GM12874 (cell line): ENCODE data around the gene GRB7.

Experiments
- TF ChIP-seq, protein P1 (sequence below): IDR thresholded peaks from 2 replicates; pipeline ENCODE4 v1.5.1; 2011; ENCODE audit warnings: low read depth, mild to moderate bottlenecking, control low read depth, low read length, moderate library complexity; ENCODE audit not compliant: insufficient read depth

GRB7 gene

DNA sequence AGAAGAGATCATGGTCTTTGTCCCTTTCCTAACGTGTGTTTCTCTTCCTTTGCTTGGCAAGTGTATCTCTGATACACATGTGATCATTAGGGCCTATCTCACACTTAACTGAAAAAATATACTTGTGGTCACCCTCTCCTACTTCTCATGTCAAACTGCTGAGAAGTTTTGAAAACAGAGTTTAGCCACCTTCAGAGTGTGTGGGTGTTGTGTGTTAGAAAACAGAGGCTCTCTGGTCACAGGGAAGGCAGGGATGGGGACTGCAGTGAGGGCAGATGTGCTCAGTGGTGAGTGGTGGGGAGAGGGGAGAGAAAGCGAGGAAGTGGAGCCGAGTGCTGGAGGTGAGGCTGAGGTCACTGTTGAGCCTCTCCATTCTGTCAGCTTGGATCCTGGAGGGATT is 29.4 kb downstream of the GRB7 start:
- TF ChIP-seq, protein P1, sequence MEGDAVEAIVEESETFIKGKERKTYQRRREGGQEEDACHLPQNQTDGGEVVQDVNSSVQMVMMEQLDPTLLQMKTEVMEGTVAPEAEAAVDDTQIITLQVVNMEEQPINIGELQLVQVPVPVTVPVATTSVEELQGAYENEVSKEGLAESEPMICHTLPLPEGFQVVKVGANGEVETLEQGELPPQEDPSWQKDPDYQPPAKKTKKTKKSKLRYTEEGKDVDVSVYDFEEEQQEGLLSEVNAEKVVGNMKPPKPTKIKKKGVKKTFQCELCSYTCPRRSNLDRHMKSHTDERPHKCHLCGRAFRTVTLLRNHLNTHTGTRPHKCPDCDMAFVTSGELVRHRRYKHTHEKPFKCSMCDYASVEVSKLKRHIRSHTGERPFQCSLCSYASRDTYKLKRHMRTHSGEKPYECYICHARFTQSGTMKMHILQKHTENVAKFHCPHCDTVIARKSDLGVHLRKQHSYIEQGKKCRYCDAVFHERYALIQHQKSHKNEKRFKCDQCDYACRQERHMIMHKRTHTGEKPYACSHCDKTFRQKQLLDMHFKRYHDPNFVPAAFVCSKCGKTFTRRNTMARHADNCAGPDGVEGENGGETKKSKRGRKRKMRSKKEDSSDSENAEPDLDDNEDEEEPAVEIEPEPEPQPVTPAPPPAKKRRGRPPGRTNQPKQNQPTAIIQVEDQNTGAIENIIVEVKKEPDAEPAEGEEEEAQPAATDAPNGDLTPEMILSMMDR = no peak

DNA sequence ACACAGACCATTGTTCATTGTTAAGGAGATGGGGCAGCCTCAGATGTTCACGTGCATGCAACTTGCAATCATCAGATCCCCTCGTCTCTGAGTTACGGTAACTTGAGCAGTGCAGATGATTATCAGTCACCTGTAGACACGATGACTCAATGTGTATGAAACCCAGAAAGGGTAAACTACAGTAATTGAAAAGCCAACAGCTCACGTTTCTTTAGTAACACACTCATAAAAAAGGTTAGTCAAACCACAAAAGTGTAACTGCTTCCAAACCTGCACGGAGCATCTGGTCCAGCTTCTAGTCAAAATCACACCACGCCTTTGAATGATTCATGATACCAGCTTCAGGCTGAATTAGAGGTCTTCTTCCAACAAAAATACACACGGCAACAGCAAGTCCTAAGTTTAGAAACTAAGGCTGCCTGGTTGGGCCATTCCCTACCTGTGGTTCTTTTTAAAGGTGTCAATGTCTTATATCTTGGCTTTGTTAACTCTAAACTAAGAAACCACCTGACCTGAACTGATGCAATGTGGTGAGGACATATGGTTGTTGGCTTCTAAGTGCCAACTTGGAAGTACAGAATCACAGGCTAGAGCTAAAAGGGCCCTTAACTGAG is 32.3 kb downstream of the GRB7 start:
- TF ChIP-seq, protein P1 = no peak

DNA sequence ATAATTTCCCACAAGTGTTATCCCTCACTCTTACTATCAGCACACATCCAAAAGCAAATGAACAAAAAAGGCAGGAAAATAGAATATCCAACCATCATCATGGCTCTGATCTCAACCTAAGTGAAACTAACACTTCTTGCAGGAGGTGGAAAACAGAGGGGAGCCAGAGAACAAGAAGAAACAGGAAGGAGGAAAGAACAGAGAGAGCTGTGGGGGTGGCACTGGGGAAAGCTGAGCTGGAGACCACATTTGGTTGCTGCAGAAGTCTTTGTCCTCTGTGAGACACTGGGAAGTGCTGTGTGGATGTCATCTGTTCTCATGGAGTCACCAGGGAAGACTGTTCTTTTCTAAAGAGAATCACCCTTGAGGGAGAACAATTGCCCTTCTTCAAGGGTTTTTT is 34.7 kb downstream of the GRB7 start:
- TF ChIP-seq, protein P1 = no peak

DNA sequence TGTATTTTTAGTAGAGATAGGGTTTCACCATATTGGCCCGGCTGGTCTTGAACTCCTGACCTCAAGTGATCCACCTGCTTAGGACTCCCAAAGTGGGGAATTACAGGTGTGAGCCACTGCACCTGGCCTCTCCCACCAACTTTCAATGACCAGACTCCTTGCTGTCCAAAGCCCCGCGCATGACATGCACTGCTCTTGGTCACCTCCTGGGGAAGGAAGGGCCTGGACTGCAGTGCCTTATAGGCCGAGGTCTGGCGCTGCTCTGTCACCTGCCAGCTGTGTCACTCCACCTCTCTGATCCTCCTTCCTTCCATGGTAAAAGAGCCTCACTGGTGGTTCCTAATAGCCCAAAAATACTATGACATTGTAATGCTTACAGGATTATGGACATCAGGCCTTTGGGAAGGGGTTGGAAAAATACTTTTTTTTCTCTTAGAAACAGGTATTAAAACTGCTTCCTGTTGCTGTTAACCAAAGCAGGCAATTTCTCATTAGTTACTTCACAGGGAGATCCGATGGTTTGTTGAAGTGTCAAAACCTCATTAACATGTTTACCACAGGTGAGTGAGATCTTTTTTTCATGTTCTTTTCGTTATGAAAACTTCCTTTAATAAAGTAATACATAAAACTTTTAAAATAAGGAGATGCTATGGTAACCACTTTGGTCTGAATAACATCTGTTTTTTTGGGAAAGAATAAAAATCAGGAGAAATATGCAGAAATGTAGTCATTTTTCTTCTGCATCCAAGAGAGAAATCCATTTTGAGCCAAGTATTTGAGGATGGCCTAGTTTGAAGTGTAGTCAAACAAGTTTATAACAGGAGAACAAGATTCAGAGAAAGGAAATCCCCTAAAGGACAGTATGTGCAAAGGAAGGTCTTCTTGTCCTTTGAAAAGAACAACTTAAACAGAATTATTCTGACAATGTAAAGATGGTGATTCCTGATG is 35.5 kb downstream of the GRB7 start:
- TF ChIP-seq, protein P1 = no peak

DNA sequence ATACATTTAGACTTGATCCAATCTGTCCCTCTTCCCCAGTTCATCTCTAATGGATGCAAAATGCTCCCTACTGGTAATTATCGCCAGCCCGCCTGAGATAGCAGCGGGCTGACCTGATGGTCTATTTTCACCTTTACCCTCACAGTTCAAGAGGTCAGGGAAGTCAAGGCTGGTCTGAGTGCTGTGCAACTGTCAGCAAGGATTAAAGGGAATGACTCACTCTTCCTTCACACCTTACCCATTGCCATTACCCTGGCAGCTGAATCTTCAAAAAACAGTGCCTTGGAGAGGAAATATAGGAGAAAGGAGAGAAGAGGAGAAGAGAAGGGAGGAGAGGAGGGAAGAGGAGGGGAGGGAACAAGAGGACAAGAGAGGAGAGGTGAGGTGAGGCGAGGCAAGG is 36.3 kb downstream of the GRB7 start:
- TF ChIP-seq, protein P1 = no peak

DNA sequence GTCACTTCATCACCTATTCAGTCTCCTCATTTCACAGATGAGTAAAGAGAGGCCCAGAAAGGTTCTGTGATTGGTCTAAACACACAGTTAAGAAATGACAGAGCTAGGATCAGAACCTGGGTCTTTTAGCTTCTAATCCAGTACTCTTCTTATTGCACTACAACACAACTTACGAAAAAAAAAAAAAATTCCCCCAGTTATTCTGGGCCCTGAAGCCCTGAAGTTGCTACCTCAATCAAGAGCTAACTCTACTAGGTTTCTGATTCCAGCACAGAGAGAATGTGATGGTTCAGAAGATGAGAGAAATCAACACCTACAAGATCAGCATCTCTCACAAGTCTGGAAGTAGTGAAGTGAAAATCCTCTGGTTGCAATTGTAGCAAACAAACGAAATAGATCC is 37.3 kb downstream of the GRB7 start:
- TF ChIP-seq, protein P1 = no peak

DNA sequence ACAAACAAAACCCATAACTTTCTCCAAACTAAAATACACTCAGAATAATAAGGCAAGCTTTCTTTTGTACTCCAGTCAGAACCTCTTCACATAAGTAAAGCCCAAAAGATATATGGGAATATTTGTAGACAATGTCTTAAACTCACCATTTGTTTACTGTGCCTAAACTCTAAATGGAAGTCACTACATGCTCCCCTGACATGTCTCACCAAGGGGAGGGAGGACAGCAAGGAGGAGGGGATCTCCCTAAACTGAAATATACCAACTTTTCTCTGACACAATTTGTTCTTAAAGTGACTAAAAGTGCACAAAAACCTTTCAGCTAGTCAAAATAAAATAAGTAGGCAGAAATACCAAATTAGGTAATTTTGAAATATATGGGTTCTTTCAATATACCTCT is 38.5 kb downstream of the GRB7 start:
- TF ChIP-seq, protein P1 = no peak
